HepG2 (cell line): ENCODE data around the gene HACL1. TPM values are rescaled to one million over a fixed set of nuclear protein-coding genes. Genes with fewer than 3 reads are reported as not detected.

ENCODE experiments used
- ATAC-seq: fragments of 200-7000 bp; cut with Tn5 transposase; 3 replicates; pipeline ENCODE4 v1.9.1; 2020; ENCODE audit warnings: mild to moderate bottlenecking, moderate library complexity
- BruUV-seq: library from RNA; stranded (reverse); fragments of 400-500 nt; replicated peaks from 2 replicates; lab custom pipeline; 2021; lab: Mats Ljungman, UMichigan
- CTCF ChIA-PET: fragments of 300-600 bp; formaldehyde crosslinking; extraction: SDS; loops from one replicate; lab custom pipeline; 2021; ENCODE audit warnings: low total read pairs, inconsistent platforms, low intra/inter-chr PET ratio; lab: Yijun Ruan, JAX
- POLR2A ChIA-PET: fragments of 350-600 bp; sonication (Branson Sonifier 250); formaldehyde crosslinking; loops from one replicate; lab custom pipeline; 2020; ENCODE audit warnings: antibody characterized with exemption, inconsistent platforms; lab: Yijun Ruan, JAX
- DNase-seq: peaks from one replicate; pipeline ENCODE4 v3.0.0-alpha.2; 2015; ENCODE audit warnings: low spot score
- FAIRE-seq: peaks from 3 replicates; lab custom pipeline; 2011; peaks lifted over from hg19 to GRCh38; lab: Jason Lieb, UNC
- H2AFZ ChIP-seq: one replicate; pipeline ENCODE4 v1.6.1; 2011; ENCODE audit warnings: low read length, inconsistent platforms
- H3K27ac ChIP-seq: fragments of 300-600 bp; 3 replicates; pipeline ENCODE4 v1.8.0; 2011; ENCODE audit warnings: mixed run types, mild to moderate bottlenecking, mixed read lengths, low read length, inconsistent platforms; ENCODE audit not compliant: insufficient read depth; ENCODE audit errors: extremely low read length
- H3K27me3 ChIP-seq, 2 experiments: fragments of 200-600 bp in 1 of 2; 2 replicates in 1 of 2; 3 replicates in 1 of 2; pipeline versions ENCODE4 v1.6.0 to v1.8.0; 2011; ENCODE audit warnings: low read length in 2 of 2, mild to moderate bottlenecking in 2 of 2, moderate library complexity in 2 of 2, inconsistent platforms in 1 of 2; ENCODE audit not compliant: insufficient read depth in 2 of 2, control insufficient read depth in 1 of 2
- H3K36me3 ChIP-seq, 2 experiments: fragments of 200-600 bp in 1 of 2; replicated peaks in 1 of 2; 2 replicates in 1 of 2; 3 replicates in 1 of 2; pipeline versions ENCODE4 v1.5.1 to v1.8.0; 2011; ENCODE audit warnings: low read length in 2 of 2, inconsistent platforms in 1 of 2; ENCODE audit not compliant: insufficient read depth in 2 of 2, control insufficient read depth in 1 of 2
- H3K4me1 ChIP-seq: 2 replicates; pipeline ENCODE4 v1.5.1; 2012; ENCODE audit warnings: low read length, inconsistent platforms; ENCODE audit not compliant: insufficient read depth
- H3K4me2 ChIP-seq: 2 replicates; pipeline ENCODE4 v1.6.0; 2011; ENCODE audit warnings: low read depth, low read length, inconsistent platforms
- H3K4me3 ChIP-seq, 3 experiments: fragments of 200-600 bp in 1 of 3; sonication (generic), shearing (Covaris generic) in 1 of 3; replicated peaks in 1 of 3; 2 replicates each; pipeline ENCODE4 v1.5.1; 2011 to 2016; ENCODE audit warnings: low read length in 3 of 3, inconsistent platforms in 2 of 3, low read depth in 2 of 3, mild to moderate bottlenecking in 2 of 3, control low read depth in 1 of 3, mixed read lengths in 1 of 3; ENCODE audit not compliant: insufficient read depth in 1 of 3
- H3K79me2 ChIP-seq: one replicate; pipeline ENCODE4 v1.6.1; 2011; ENCODE audit warnings: low read length, inconsistent platforms; ENCODE audit not compliant: insufficient read depth
- H3K9ac ChIP-seq: 2 replicates; pipeline ENCODE4 v1.6.0; 2011; ENCODE audit warnings: mild to moderate bottlenecking, low read depth, low read length, inconsistent platforms; ENCODE audit not compliant: insufficient read depth
- H3K9me3 ChIP-seq: 2 replicates; pipeline ENCODE4 v1.5.1; 2012; ENCODE audit warnings: mild to moderate bottlenecking, low read length
- H4K20me1 ChIP-seq: 2 replicates; pipeline ENCODE4 v1.6.0; 2011; ENCODE audit warnings: inconsistent platforms, mild to moderate bottlenecking, low read length, moderate library complexity; ENCODE audit not compliant: insufficient read depth
- HNRNPH1 ChIP-seq: fragments of 200-400 bp; formaldehyde crosslinking; optimal IDR thresholded peaks from 2 replicates; pipeline ENCODE3; 2017; ENCODE audit warnings: mild to moderate bottlenecking, low read depth, low read length
- MATR3 ChIP-seq: sonication (generic); formaldehyde crosslinking; IDR thresholded peaks from 2 replicates; pipeline ENCODE4 v1.4.0; 2020; ENCODE audit warnings: missing genetic modification reagents
- MTA3 ChIP-seq: sonication (generic); formaldehyde crosslinking; IDR thresholded peaks from 2 replicates; pipeline ENCODE4 v1.4.0; 2020; ENCODE audit warnings: missing genetic modification reagents
- PLRG1 ChIP-seq: fragments of 450-650 bp; conservative IDR thresholded peaks from 2 replicates; pipeline ENCODE4 v1.6.1; 2016
- RFX1 ChIP-seq: fragments of 450-650 bp; IDR thresholded peaks from 2 replicates; pipeline ENCODE4 v1.6.1; 2017
- TEAD2 ChIP-seq: sonication (generic); formaldehyde crosslinking; IDR thresholded peaks from 2 replicates; pipeline ENCODE4 v1.9.0; 2021; ENCODE audit warnings: missing genetic modification reagents
- YEATS4 ChIP-seq: sonication (generic); formaldehyde crosslinking; IDR thresholded peaks from 2 replicates; pipeline ENCODE4 v1.4.0; 2020; ENCODE audit warnings: missing genetic modification reagents, borderline replicate concordance
- ZBTB7A ChIP-seq: sonication (generic); formaldehyde crosslinking; IDR thresholded peaks from 2 replicates; pipeline ENCODE4 v1.8.0; 2022; ENCODE audit warnings: mild to moderate bottlenecking, missing genetic modification reagents
- ZNF180 ChIP-seq: sonication (generic); formaldehyde crosslinking; IDR thresholded peaks from 2 replicates; pipeline ENCODE4 v1.4.0; 2020; ENCODE audit warnings: low read depth, missing genetic modification reagents, borderline replicate concordance
- ZNF3 ChIP-seq: IDR thresholded peaks from 2 replicates; pipeline ENCODE4 v1.7.0; 2017; ENCODE audit warnings: inconsistent platforms
- ZNF430 ChIP-seq: sonication (generic); formaldehyde crosslinking; IDR thresholded peaks from 2 replicates; pipeline ENCODE4 v1.9.0; 2021; ENCODE audit warnings: mild to moderate bottlenecking, missing genetic modification reagents
- ZNF564 ChIP-seq: sonication (generic); formaldehyde crosslinking; IDR thresholded peaks from 2 replicates; pipeline ENCODE4 v1.8.1; 2023; ENCODE audit warnings: mild to moderate bottlenecking, missing genetic modification reagents
- ZSCAN12 ChIP-seq: sonication (generic); formaldehyde crosslinking; IDR thresholded peaks from 2 replicates; pipeline ENCODE4 v1.9.0; 2021; ENCODE audit warnings: mild to moderate bottlenecking, missing genetic modification reagents
- ZZZ3 ChIP-seq: sonication (generic); formaldehyde crosslinking; IDR thresholded peaks from 2 replicates; pipeline ENCODE4 v1.4.0; 2020; ENCODE audit warnings: missing genetic modification reagents, mild to moderate bottlenecking, borderline replicate concordance
- WGBS: methylation state at CpG from one replicate; pipeline ENCODE4 v1.1.6; 2017; ENCODE audit warnings: low lambda C conversion rate; 5-methylcytosine and 5-hydroxymethylcytosine counted together
- in situ Hi-C: cut with HindIII; loops from 2 replicates; pipeline ENCODE4 v1.10.0; 2017; ENCODE audit warnings: low pct_unique_long_range_greater_than_20kb; ENCODE audit not compliant: extremely low pct_ligation_motif_present
- intact Hi-C: fragments of 100-400 bp; cut with micrococcal nuclease; formaldehyde crosslinking; loops from one replicate; pipeline ENCODE4 v1.10.0; 2022; ENCODE audit not compliant: unreplicated experiment
- polyA plus RNA-seq, 8 experiments: library from polyadenylated mRNA; depleted of rRNA in 3 of 8; stranded (reverse) in 7 of 8; unstranded in 1 of 8; fragments of >200 nt; fragmentation: Illumina TruSeq in 4 of 8; extraction: Trizol in 4 of 8; gene quantifications; 2 replicates each; pipeline versions ENCODE4 v1.2.1 to v1.2.3, GENCODE V29; 2011 to 2016; ENCODE audit warnings: low read depth in 4 of 8, missing spikeins in 1 of 8, mixed read lengths in 1 of 8; ENCODE audit not compliant: insufficient read depth in 1 of 8
- total RNA-seq, 5 experiments: library from RNA; depleted of rRNA; stranded (reverse); fragments of >200 nt; fragmentation: Illumina TruSeq; extraction: Trizol; gene quantifications; 2 replicates each; pipeline ENCODE4 v1.2.3, GENCODE V29; 2016; ENCODE audit warnings: low read depth in 1 of 5
- TF ChIP-seq, protein P1 (sequence below): IDR thresholded peaks from 2 replicates; pipeline ENCODE4 v1.6.1; 2018; ENCODE audit warnings: missing genetic modification reagents
- TF ChIP-seq, protein P2 (sequence below): sonication (generic); formaldehyde crosslinking; IDR thresholded peaks from 2 replicates; pipeline ENCODE4 v1.4.0; 2020; ENCODE audit warnings: missing genetic modification reagents, borderline replicate concordance
- TF ChIP-seq, protein P3 (sequence below): IDR thresholded peaks from 2 replicates; pipeline ENCODE4 v1.6.1; 2016; ENCODE audit warnings: missing compliant biosample characterization, missing genetic modification reagents, borderline replicate concordance

HACL1 gene
- total and polyA plus RNA-seq, 2 of the 13 experiments (the other 11 are each of a cell fraction or from before 2014, with no cell fraction given) = 22.1 to 25.7 TPM

DNA sequence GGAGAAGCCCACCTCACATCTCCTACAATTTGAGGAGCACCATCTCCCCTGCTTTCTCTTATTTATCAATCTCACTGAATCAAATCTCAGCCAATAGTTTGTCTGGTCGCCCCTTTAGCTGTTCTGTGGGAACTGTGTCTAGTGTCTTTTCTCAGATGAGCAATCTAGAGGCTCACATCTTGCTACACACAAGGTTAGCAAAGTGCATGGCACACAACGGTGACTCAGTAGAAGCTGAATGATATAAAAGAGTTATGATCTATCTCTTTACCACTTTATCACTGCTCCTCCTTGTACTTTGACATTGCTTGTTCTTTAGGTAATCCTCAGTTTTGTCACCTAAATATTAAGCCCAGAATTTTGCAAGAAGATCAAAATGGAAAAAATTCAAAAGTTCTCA, 63.0 kb downstream of the HACL1 start (continued):
- TF ChIP-seq ZSCAN12 (no peak), TEAD2 (CRISPR knock-in tag) (no peak), YEATS4 (CRISPR knock-in tag) (no peak), ZZZ3 (CRISPR knock-in tag) (no peak), ZNF430 (CRISPR knock-in tag) (no peak)

DNA sequence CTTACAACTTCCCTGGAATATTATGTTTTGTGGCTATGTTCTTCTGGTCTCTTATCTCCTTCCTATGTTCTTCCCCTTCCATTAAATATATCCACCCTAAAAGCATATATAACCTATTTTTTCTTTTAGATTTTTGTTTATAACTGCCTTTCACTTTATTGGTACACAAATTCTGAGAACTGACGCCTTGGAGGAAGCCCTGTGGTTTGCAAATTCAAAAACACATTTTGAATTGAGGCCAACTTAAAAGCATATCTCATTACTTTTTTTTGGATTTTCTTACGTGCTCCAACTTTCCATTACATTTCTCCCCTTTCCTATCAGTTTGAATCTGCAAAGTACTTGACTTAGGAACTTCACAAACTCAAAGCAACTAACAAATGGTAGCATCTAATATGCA, 64.5 kb downstream of the HACL1 start:
- POLR2A ChIA-PET = no interaction called here
- WGBS = 34% methylated on average over 2 of the region's 2 CpGs

More for the DNA sequence above, 64.5 kb downstream of the HACL1 start:
- in situ Hi-C loops (no loop called here), intact Hi-C loops (no loop called here)
- Histone ChIP-seq H3K27ac (no peak overlapping the region), H3K27me3 (no peaks in the 10 kb centered on the region), H3K4me3 (no peak overlapping the region), H3K9ac (no peak overlapping the region), H3K79me2 (no peaks in the 10 kb centered on the region), H3K4me2 (no peak overlapping the region), H3K9me3 (no peaks in the 10 kb centered on the region), H3K36me3 (no peaks in the 10 kb centered on the region), H4K20me1 (no peaks in the 10 kb centered on the region), H2AFZ (no peak overlapping the region), H3K4me1 (no peaks in the 10 kb centered on the region)
- FAIRE-seq (no peak), ATAC-seq (no peak), DNase-seq (no peak)
- TF ChIP-seq ZBTB7A (CRISPR knock-in tag) (no peak), MATR3 (CRISPR knock-in tag) (no peak), HNRNPH1 (no peak), RFX1 (no peak), MTA3 (CRISPR knock-in tag) (no peak), YEATS4 (CRISPR knock-in tag) (no peak), ZNF3 (CRISPR knock-in tag) (no peak), PLRG1 (no peak), ZNF564 (no peak), ZNF180 (no peak)
- TF ChIP-seq, protein P1, sequence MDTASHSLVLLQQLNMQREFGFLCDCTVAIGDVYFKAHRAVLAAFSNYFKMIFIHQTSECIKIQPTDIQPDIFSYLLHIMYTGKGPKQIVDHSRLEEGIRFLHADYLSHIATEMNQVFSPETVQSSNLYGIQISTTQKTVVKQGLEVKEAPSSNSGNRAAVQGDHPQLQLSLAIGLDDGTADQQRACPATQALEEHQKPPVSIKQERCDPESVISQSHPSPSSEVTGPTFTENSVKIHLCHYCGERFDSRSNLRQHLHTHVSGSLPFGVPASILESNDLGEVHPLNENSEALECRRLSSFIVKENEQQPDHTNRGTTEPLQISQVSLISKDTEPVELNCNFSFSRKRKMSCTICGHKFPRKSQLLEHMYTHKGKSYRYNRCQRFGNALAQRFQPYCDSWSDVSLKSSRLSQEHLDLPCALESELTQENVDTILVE (CRISPR knock-in tag) = no peak
- TF ChIP-seq, protein P2, sequence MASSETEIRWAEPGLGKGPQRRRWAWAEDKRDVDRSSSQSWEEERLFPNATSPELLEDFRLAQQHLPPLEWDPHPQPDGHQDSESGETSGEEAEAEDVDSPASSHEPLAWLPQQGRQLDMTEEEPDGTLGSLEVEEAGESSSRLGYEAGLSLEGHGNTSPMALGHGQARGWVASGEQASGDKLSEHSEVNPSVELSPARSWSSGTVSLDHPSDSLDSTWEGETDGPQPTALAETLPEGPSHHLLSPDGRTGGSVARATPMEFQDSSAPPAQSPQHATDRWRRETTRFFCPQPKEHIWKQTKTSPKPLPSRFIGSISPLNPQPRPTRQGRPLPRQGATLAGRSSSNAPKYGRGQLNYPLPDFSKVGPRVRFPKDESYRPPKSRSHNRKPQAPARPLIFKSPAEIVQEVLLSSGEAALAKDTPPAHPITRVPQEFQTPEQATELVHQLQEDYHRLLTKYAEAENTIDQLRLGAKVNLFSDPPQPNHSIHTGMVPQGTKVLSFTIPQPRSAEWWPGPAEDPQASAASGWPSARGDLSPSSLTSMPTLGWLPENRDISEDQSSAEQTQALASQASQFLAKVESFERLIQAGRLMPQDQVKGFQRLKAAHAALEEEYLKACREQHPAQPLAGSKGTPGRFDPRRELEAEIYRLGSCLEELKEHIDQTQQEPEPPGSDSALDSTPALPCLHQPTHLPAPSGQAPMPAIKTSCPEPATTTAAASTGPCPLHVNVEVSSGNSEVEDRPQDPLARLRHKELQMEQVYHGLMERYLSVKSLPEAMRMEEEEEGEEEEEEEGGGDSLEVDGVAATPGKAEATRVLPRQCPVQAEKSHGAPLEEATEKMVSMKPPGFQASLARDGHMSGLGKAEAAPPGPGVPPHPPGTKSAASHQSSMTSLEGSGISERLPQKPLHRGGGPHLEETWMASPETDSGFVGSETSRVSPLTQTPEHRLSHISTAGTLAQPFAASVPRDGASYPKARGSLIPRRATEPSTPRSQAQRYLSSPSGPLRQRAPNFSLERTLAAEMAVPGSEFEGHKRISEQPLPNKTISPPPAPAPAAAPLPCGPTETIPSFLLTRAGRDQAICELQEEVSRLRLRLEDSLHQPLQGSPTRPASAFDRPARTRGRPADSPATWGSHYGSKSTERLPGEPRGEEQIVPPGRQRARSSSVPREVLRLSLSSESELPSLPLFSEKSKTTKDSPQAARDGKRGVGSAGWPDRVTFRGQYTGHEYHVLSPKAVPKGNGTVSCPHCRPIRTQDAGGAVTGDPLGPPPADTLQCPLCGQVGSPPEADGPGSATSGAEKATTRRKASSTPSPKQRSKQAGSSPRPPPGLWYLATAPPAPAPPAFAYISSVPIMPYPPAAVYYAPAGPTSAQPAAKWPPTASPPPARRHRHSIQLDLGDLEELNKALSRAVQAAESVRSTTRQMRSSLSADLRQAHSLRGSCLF = no peak
- TF ChIP-seq, protein P3, sequence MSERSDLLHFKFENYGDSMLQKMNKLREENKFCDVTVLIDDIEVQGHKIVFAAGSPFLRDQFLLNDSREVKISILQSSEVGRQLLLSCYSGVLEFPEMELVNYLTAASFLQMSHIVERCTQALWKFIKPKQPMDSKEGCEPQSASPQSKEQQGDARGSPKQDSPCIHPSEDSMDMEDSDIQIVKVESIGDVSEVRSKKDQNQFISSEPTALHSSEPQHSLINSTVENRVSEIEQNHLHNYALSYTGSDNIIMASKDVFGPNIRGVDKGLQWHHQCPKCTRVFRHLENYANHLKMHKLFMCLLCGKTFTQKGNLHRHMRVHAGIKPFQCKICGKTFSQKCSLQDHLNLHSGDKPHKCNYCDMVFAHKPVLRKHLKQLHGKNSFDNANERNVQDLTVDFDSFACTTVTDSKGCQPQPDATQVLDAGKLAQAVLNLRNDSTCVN = no peak
- no TSS peak for BruUV-seq
- CTCF ChIA-PET = no interaction called here
